AG10803 (cell line): Measurements from ENCODE around the gene KMT2E.
A peak's percentile ranks its signal among the peaks of the same experiment; 100 is the strongest.

Source experiments
- DNase-seq: peaks from one replicate; pipeline ENCODE4 v3.0.0; 2010; ENCODE audit warnings: low read depth
- H3K4me3 ChIP-seq: 2 replicates; pipeline ENCODE4 v1.5.1; 2011; ENCODE audit warnings: mild to moderate bottlenecking, low read length, control low read depth
- TF ChIP-seq, protein P1 (sequence below): conservative IDR thresholded peaks from 2 replicates; pipeline ENCODE4 v1.5.1; 2011; ENCODE audit warnings: mild to moderate bottlenecking, low read length, control low read depth, inconsistent platforms

Gene KMT2E

DNA sequence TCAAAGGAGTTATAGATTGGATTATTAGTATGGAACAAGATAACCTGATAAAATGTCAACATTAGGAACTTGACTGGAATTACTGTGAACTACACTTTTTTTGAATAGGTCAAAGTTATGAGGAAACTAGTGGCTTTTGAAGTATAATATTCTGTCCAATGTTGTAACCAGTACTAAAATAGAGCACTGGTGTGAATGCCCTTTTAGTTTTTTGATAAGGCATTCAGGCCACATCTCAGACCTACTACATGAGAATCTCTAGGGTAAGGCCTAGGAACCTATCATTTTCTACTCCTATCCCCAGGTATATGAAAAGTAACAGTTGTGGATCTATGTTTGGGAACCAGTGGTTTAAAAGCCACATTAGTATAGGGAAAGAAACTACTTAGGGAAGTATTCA, 16.4 kb downstream of the KMT2E start:
- TF ChIP-seq, protein P1, sequence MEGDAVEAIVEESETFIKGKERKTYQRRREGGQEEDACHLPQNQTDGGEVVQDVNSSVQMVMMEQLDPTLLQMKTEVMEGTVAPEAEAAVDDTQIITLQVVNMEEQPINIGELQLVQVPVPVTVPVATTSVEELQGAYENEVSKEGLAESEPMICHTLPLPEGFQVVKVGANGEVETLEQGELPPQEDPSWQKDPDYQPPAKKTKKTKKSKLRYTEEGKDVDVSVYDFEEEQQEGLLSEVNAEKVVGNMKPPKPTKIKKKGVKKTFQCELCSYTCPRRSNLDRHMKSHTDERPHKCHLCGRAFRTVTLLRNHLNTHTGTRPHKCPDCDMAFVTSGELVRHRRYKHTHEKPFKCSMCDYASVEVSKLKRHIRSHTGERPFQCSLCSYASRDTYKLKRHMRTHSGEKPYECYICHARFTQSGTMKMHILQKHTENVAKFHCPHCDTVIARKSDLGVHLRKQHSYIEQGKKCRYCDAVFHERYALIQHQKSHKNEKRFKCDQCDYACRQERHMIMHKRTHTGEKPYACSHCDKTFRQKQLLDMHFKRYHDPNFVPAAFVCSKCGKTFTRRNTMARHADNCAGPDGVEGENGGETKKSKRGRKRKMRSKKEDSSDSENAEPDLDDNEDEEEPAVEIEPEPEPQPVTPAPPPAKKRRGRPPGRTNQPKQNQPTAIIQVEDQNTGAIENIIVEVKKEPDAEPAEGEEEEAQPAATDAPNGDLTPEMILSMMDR: no peak
- no peak for DNase-seq
- H3K4me3 ChIP-seq: no peak overlapping the region

DNA sequence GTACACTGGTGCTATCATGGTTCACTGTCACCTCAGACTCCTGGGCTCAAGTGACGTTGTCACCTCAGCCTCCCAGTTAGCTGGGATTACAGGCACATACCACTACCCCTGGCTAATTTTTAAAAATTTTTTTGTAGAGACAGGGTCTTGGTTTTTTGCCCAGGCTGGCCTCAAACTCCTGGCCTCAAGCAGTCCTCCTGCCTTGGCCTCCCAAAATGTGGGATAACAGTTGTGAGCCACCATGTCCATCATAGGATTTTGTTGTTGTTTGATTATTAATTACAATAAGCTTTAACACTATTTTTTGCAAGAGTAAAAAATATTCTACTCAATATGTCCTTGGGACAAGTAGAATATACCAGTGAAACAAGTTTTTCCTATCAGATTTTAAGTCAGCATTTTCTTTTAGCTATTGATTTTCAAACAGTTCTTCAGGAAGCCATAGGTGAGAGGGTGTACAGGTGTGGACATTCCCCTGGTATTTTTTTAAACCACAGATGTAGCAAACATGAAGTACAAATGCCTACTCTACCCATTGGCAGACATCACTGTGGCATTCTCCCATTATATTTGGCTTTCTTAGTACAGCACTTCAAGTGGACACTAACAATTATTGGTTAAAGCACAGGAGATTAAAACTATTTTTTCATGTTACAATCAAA, 18.7 kb downstream of the KMT2E start:
- no peak for DNase-seq
- no peak overlapping the region for H3K4me3 ChIP-seq
- TF ChIP-seq, protein P1: no peak

DNA sequence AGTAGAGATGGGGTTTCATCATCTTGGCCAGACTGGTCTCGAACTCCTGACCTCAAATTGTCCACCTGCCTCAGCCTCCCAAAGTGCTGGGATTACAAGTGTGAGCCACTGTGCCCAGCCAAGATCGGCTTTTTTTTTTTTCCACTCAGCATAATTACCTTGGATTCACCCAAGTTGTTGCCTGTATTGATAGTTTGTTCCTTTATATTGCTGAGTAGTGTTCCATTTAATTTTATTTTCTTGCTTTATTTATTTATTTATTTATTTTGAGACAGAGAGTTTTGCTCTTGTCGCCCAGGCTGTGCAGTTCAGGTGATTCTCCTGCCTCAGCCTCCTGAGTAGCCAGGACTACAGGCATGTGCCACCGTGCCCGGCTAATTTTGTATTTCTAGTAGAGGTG, 21.3 kb downstream of the KMT2E start:
- TF ChIP-seq, protein P1: no peak
- no peak overlapping the region for H3K4me3 ChIP-seq
- no peak for DNase-seq

DNA sequence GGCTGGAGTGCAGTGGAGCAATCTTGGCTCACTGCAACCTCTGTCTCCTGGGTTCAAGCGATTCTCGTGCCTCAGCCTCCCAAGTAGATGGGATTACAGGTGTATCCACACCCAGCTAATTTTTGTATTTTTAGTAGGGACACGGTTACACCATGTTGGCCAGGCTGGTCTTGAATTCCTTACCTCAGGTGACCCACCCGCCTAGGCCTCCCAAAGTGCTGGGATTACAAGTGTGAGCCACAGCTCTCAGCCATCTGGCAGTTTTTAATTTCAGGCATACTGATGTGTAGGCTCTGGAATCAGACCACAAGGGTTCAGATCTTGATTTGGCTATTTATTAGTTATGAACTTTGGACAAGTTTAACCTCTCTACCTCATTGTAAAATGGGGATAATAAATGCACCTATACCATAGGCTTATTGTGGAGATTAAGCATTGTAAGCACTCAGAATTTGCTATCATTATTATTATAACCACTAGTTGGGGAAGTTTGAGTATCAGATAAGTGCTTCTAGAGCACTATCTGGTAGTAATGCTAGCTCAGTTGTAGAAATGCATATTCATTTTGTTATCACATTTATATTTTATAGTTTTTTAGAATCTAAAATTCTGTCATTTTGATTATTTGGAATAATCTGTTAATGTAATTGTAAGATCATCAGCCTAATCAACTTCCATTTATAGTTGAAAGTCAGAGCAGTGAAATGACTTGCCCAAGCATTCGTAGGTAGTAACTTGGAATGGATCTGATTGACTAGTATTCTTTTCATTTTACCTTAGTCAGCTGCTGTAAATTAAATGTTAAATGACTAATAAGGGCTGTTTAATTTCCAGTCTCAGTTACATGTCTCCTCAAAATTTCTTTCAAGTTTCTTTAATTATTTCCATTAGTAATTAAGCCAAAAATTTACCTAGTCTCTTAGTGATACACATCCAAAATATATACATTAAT, 22.5 kb downstream of the KMT2E start:
- DNase-seq: no peak
- no peak overlapping the region for H3K4me3 ChIP-seq
- TF ChIP-seq, protein P1: no peak

DNA sequence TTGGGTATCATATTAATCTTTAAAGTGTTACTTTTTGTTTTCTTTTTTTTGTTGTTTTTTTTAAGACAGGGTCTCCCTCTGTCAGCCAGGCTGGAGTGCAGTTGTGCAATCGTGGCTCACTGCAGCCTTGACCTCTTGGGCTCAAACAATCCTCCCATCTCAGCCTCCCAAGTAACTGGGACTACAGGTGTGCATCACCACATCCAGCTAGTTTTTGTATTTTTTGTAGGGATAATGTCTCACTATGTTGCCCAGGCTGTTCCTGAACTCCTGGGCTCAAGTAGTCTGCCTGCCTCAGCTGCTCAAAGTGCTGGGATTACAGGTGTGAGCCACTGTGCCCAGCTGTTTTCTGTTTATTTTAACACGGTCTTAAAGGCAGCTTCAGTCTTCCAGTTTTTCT, 23.3 kb downstream of the KMT2E start:
- TF ChIP-seq, protein P1: no peak
- no peak for DNase-seq
- no peak overlapping the region for H3K4me3 ChIP-seq

DNA sequence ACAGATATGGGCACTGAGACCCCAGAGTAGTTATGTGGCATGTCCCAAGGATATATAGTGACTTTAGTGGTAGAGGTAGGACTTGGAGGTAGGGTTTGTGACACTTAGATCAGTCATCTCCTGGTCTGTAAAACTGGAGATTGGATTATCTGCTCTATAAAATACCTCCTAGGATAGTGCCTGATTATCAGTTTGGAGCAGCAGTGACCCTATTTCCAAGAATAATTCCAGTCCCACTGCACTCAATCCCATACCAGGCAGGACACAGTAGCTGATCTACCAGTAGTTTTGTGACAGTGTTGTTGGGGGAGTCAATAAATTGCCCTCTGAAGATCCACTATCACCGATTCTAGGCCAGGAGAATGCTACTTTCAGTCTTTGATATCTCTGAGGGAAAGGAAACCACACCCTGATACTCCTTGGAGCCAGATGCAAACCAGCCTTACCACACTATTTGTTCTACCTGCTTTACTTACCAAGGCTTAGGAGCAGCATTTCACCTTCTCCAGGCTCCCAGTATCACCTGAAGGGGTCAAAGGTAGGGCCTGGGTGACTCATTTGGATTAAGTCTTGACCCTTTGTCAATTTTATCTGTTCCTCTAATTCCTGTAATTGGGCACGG, 30.6 kb downstream of the KMT2E start:
- H3K4me3 ChIP-seq: no peak overlapping the region
- TF ChIP-seq, protein P1: no peak
- no peak for DNase-seq

DNA sequence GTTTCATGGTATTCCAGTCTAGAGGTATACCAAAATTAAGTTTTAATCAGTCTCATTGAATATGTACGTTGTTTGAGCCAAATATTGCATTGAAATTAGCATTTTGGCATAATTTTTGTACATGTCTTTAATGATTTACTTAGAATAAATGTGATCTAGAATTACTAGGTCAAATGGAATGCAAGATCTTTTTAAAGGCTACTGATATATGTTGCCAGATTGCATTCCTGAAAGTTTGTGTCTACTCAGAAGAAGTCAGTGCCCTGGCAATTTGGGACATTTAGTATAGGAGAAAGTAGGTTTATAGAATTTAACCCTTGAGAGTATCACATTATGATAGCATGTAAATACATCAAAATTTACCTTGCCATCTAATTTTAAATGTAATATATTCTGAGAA, 32.4 kb downstream of the KMT2E start:
- TF ChIP-seq, protein P1: no peak

More for the DNA sequence above, 32.4 kb downstream of the KMT2E start:
- no peak overlapping the region for H3K4me3 ChIP-seq
- peak; percentile 72 for DNase-seq
